HG02852 (cell line): ENCODE measurements around the gene ERC1.
"Not testable (repeated sequence)": the region's sequence is repeated elsewhere in the genome, so short reads cannot be mapped to it uniquely, and the experiment has no call there.

Source experiments
- ATAC-seq: cut with Tn5 transposase; IDR thresholded peaks from one replicate; pipeline ENCODE4 v1.9.1; 2021; ENCODE audit warnings: mild to moderate bottlenecking, moderate library complexity; ENCODE audit not compliant: unreplicated experiment

The ERC1 gene

GRCh38 chr12:1020389-1020788, 29.4 kb downstream of the ERC1 start:
- no peak for ATAC-seq

DNA sequence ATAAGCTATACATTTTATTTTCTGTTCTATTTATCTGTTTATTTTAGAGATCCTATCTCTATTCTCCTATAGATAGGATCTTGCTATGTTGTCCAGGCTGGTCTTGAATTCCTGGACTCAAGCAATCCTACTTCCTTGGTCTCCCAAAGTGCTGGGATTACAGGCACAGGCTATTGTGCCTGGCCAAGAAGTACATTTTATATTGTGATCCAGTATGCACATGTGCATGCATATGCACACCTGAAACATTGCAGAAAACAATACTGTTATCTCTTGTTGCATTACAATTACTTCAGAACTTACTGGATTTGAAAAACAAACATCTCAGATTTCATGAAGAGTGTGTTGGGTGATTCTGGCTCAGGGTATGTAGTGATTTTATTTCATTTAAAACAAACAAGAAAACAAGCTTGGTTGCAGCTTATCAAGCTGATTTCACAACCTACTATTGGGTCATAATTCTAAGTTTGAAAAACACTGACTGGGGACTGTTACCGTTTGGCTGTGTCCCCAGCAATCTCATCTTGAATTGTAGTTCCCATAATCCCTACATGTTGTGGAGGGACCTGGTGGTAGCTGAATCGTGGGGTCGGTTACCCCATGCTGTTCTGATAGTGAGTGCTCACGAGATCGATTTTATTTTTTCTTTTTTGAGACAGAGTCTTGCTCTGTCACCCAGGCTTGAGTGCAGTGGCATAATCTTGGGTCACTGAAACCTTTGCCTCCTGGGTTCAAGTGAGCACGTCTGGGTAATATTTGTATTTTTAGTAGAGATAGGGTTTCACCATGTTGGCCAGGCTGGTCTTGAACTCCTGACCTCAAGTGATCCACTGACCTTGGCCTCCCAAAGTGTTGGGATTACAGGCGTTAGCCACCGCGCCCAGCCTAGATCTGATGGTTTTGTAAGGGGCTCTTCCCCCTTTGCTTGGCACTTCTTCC, 31.3 kb downstream of the ERC1 start:
- ATAC-seq, result no peak

DNA sequence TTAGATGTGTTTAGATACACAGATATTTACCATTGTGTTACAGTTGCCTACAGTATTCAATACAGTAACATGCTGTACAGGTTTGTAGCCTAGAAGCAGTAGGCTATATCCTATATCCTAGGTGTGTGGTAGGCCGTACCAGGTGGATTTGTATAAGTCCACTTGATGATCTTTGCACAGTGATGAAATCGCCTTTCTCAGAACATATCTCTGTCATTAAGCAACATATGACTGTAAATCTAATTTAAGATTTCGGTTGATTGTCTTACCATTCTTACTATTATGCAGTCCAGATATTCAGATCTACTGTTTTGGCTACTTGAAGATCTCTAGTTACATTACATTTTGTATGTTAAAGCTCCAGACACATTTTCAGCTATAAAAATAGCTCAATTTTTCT, 39.8 kb downstream of the ERC1 start:
- ATAC-seq, result no peak

DNA sequence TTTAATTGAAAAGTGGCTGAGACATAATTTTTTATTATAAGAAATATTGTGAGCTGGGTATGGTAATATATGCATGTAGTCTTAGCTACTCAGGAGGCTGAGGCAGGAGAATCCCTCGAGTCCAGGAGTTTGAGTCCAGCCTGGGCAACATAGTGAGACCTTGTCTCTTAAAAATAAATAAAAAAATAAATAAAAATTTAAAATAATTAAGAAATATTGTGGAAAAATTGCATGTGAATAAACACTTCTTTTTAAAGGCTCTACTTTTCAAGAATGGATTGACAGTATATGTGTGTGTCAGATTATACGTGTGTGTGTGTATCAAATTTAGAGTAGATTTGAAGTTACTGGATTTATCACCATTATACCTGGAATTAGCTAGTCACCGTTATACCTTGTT, 43.2 kb downstream of the ERC1 start:
- ATAC-seq, result no peak

- ATAC-seq, result no peak
Observed at GRCh38 chr12:1034751-1035457, 43.9 kb downstream of the ERC1 start.

- no peak for ATAC-seq
Observed at GRCh38 chr12:1041478-1041877, 50.5 kb downstream of the ERC1 start.

- ATAC-seq, result no peak
Observed at GRCh38 chr12:1044199-1044598, 53.2 kb downstream of the ERC1 start.

- no peak for ATAC-seq
Observed at GRCh38 chr12:1044696-1045095, 53.7 kb downstream of the ERC1 start.

- ATAC-seq, result no peak
Observed at GRCh38 chr12:1046727-1047126, 55.7 kb downstream of the ERC1 start.

GRCh38 chr12:1047898-1048660, 57.1 kb downstream of the ERC1 start:
- no peak for ATAC-seq

- no peak for ATAC-seq
Observed at GRCh38 chr12:1050059-1050707, 59.2 kb downstream of the ERC1 start.

DNA sequence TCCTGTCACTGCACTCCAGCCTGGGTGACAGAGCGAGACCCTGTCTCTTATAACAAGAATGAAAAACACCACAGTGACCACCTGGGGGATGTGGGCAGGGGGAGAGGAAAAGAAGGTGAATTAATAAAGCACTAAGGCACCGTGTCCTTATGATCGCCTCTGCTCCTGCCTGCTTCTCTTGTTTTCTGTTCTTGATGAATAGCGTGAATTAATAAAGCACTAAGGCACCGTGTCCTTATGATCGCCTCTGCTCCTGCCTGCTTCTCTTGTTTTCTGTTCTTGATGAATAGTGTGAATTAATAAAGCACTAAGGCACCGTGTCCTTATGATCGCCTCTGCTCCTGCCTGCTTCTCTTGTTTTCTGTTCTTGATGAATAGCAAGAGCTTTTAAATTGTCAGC, 60.6 kb downstream of the ERC1 start:
- not testable (repeated sequence) for ATAC-seq

- ATAC-seq, result no peak
Observed at GRCh38 chr12:1053690-1054089, 62.7 kb downstream of the ERC1 start.

DNA sequence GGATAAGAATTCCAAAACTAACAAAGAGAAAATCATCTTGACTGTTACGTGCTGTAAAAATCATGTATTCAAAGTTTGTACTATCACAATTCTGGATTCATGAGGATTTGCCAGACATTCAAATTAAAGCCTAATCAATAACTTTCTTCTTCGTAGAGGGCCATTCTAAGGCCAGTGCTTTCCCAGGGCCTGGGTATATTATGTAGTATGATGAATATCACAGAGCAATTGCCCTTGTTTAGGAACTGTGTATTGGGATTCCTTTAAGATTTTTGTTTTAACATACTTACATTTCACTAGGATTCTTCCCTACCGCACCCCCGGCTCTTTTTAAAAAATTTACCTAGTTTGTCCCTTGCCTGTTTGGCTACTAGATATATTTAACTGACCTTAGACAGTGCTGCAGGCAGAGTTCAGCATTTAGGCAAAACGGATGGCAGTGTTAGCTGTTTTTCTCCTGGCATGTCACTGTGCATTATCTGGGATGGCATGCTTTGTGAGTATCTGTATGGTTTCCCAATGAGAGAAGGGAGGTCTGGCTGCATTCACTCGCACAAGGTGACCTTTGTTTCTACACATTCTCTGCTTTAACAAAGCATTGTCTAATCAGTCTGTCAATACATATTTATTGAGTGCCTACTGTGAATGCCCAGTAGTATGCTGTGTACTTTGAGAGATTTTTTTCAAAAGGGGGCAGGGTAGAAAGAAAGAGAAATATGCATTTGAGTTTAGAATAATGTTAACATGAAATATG, 63.3 kb downstream of the ERC1 start:
- ATAC-seq, result no peak

GRCh38 chr12:1056390-1056789, 65.4 kb downstream of the ERC1 start:
- ATAC-seq, result no peak

DNA sequence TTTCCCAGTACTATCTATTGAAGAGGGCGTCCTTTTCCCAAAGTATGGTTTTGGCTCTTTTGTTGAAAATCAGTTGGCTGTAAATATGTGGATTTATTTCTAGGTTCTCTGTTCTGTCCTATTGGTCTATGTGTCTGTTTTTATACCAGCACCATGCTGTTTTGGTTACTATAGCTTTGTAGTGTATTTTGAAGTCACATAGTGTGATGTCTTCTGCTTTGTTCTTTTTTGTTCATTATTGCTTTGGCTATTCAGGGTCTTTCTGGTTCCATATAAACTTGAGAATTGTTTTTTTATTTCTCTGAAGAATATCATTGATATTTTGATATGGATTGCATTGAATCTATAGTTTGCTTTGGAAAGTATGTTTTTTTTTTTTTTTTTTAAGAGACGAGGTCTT, 67.4 kb downstream of the ERC1 start:
- ATAC-seq, result no peak

DNA sequence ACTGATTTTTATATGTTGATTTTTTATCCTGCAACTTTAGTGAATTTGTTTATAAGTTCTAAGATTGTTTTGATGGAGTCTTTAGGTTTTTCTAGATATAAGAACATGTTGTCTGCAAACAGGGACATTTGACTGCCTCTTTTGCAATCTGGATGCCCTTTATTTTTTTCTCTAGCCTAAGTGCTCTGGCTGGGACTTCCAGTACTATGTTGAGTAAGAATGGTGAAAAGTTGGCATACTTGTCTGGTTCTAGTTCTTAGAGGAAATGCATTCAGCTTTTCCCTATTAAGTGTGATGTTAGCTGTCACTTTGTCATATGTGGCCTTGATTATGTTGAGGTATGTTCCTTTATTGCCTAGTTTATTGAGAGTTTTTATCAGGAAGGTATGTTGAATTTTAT, 68.1 kb downstream of the ERC1 start:
- no peak for ATAC-seq

DNA sequence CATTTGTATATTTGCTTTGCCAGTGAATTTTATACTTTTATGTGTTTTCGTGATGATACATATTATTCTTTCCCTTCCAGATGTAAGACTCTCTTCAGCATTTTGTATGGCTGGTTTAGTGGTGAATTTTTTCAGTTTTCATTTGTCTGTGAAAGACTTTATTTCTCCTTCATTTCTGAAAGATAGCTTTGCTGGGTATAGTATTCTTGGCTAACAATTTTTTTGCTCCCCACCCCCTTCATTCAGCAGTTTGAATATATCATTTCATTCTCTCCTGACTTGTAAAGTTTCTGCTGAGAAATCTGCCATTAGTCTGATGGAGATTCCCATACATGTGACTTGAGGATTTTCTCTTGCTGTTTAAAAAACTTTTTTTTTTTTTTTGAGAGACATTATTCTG, 72.8 kb downstream of the ERC1 start:
- no peak for ATAC-seq

GRCh38 chr12:1064317-1064716, 73.3 kb downstream of the ERC1 start:
- ATAC-seq, result no peak

GRCh38 chr12:1065629-1066028, 74.6 kb downstream of the ERC1 start:
- no peak for ATAC-seq
